Stimulated activated naive CD8-positive, alpha-beta T cell treated with anti-CD3 and anti-CD28 coated beads, Interleukin-15, amount 100 ng/mL, for 72 hours (primary cell): ENCODE data around the gene KCNMA1.
A peak's percentile ranks its signal among the peaks of the same experiment; 100 is the strongest.

Experiments used
- ATAC-seq: fragments of 150-1000 bp; cut with Tn5 transposase; 2 replicates; pipeline ENCODE4 v1.10.0; 2021; ENCODE audit warnings: mild to moderate bottlenecking, moderate library complexity
- DNase-seq, 2 donors: peaks; one replicate each; pipeline ENCODE4 v3.0.0; 2021 to 2022
- H3K27ac Mint-ChIP-seq, 2 donors: one replicate each; pipeline ENCODE4 v1.8.0; 2022; ENCODE audit warnings: mild to moderate bottlenecking in 2 of 2, mixed read lengths in 2 of 2, moderate library complexity in 2 of 2
- H3K27me3 Mint-ChIP-seq: one replicate; pipeline ENCODE4 v1.8.0; 2022; ENCODE audit warnings: mixed read lengths
- H3K4me1 Mint-ChIP-seq: one replicate; pipeline ENCODE4 v1.8.0; 2022; ENCODE audit warnings: mild to moderate bottlenecking, mixed read lengths
- H3K4me3 Mint-ChIP-seq, 2 donors: one replicate each; pipeline ENCODE4 v1.8.0; 2022; ENCODE audit warnings: mild to moderate bottlenecking in 2 of 2, mixed read lengths in 2 of 2, moderate library complexity in 1 of 2
- H3K9me3 Mint-ChIP-seq, 2 donors: one replicate each; pipeline ENCODE4 v1.8.0; 2022; ENCODE audit warnings: mixed read lengths in 2 of 2

KCNMA1 gene

GRCh38 chr10:77241350-77241725 is 396.3 kb downstream of the KCNMA1 start:
- no peak overlapping the region for H3K27ac Mint-ChIP-seq
- ATAC-seq (no peak), DNase-seq (no peak)
- H3K9me3 Mint-ChIP-seq, result no peaks in the 10 kb centered on the region
- H3K4me3 Mint-ChIP-seq, result no peak overlapping the region
- peaks cover 13% of the 10 kb centered on the region for H3K4me1 Mint-ChIP-seq
- no peaks in the 10 kb centered on the region for H3K27me3 Mint-ChIP-seq

- Mint-ChIP-seq H3K4me1 (peaks cover 10% of the 10 kb centered on the region), H3K27ac (no peak overlapping the region), H3K27me3 (no peaks in the 10 kb centered on the region), H3K4me3 (no peak overlapping the region), H3K9me3 (no peaks in the 10 kb centered on the region)
- ATAC-seq (no peak), DNase-seq (no peak)
Observed at GRCh38 chr10:77240706-77241349, 396.8 kb downstream of the KCNMA1 start.

- H3K27me3 Mint-ChIP-seq, result no peaks in the 10 kb centered on the region
- H3K4me1 Mint-ChIP-seq, result peaks cover 7% of the 10 kb centered on the region
- no peak overlapping the region for H3K4me3 Mint-ChIP-seq
Observed at GRCh38 chr10:77240041-77240652, 397.5 kb downstream of the KCNMA1 start.

GRCh38 chr10:77237120-77237519 is 400.5 kb downstream of the KCNMA1 start:
- ATAC-seq, result no peak
- Mint-ChIP-seq H3K4me1 (no peaks in the 10 kb centered on the region), H3K27me3 (no peaks in the 10 kb centered on the region), H3K27ac (no peak overlapping the region), H3K9me3 (peaks cover 0 to 6% of the 10 kb centered on the region in 2 donors), H3K4me3 (no peak overlapping the region)
- no peak for DNase-seq

More at GRCh38 chr10:77240041-77240652, 397.5 kb downstream of the KCNMA1 start:
- no peak for DNase-seq
- no peak overlapping the region for H3K27ac Mint-ChIP-seq
- no peaks in the 10 kb centered on the region for H3K9me3 Mint-ChIP-seq
- no peak for ATAC-seq

GRCh38 chr10:77236700-77237099 is 400.9 kb downstream of the KCNMA1 start:
- peaks cover 0 to 6% of the 10 kb centered on the region in 2 donors for H3K9me3 Mint-ChIP-seq
- ATAC-seq, result no peak
- no peak overlapping the region for H3K4me3 Mint-ChIP-seq
- H3K27ac Mint-ChIP-seq, result no peak overlapping the region
- H3K4me1 Mint-ChIP-seq, result no peaks in the 10 kb centered on the region
- no peaks in the 10 kb centered on the region for H3K27me3 Mint-ChIP-seq
- DNase-seq, result no peak

- no peaks in the 10 kb centered on the region for H3K4me1 Mint-ChIP-seq
- no peaks in the 10 kb centered on the region for H3K27me3 Mint-ChIP-seq
- no peak overlapping the region for H3K4me3 Mint-ChIP-seq
- ATAC-seq, result no peak
- H3K27ac Mint-ChIP-seq, result no peak overlapping the region
- peaks cover 0 to 6% of the 10 kb centered on the region in 2 donors for H3K9me3 Mint-ChIP-seq
- no peak for DNase-seq
Observed at GRCh38 chr10:77236029-77236428, 401.6 kb downstream of the KCNMA1 start.

- Mint-ChIP-seq H3K27me3 (no peaks in the 10 kb centered on the region), H3K27ac (no peak overlapping the region), H3K9me3 (peaks cover 0 to 6% of the 10 kb centered on the region in 2 donors), H3K4me1 (no peaks in the 10 kb centered on the region), H3K4me3 (no peak overlapping the region)
- DNase-seq, result no peak
- ATAC-seq, result no peak
Observed at GRCh38 chr10:77234599-77234998, 403.0 kb downstream of the KCNMA1 start.

GRCh38 chr10:77233466-77233865 is 404.1 kb downstream of the KCNMA1 start:
- DNase-seq (no peak), ATAC-seq (no peak)
- no peaks in the 10 kb centered on the region for H3K27me3 Mint-ChIP-seq
- H3K27ac Mint-ChIP-seq, result no peak overlapping the region
- no peak overlapping the region for H3K4me3 Mint-ChIP-seq
- peaks cover 0 to 6% of the 10 kb centered on the region in 2 donors for H3K9me3 Mint-ChIP-seq
- H3K4me1 Mint-ChIP-seq, result no peaks in the 10 kb centered on the region

GRCh38 chr10:77231884-77232610 is 405.6 kb downstream of the KCNMA1 start:
- Mint-ChIP-seq H3K9me3 (peaks cover 0 to 6% of the 10 kb centered on the region in 2 donors), H3K27ac (peak overlapping the region in 1 of 2 donors; percentile 30), H3K27me3 (no peaks in the 10 kb centered on the region), H3K4me3 (no peak overlapping the region), H3K4me1 (no peaks in the 10 kb centered on the region)
- DNase-seq, result no peak
- ATAC-seq, result no peak

- no peaks in the 10 kb centered on the region for H3K4me1 Mint-ChIP-seq
- DNase-seq (no peak), ATAC-seq (no peak)
- H3K4me3 Mint-ChIP-seq, result no peak overlapping the region
- H3K27ac Mint-ChIP-seq, result no peak overlapping the region
- H3K9me3 Mint-ChIP-seq, result peaks cover 0 to 6% of the 10 kb centered on the region in 2 donors
- no peaks in the 10 kb centered on the region for H3K27me3 Mint-ChIP-seq
Observed at GRCh38 chr10:77231375-77231774, 406.2 kb downstream of the KCNMA1 start.

- Mint-ChIP-seq H3K27ac (no peak overlapping the region), H3K27me3 (no peaks in the 10 kb centered on the region)
- ATAC-seq, result no peak
Observed at GRCh38 chr10:77230194-77230593, 407.4 kb downstream of the KCNMA1 start.

GRCh38 chr10:77229704-77230103 is 407.9 kb downstream of the KCNMA1 start:
- Mint-ChIP-seq H3K27me3 (no peaks in the 10 kb centered on the region), H3K4me3 (no peak overlapping the region), H3K27ac (no peak overlapping the region), H3K4me1 (peaks cover 11% of the 10 kb centered on the region), H3K9me3 (peaks cover 0 to 6% of the 10 kb centered on the region in 2 donors)
- ATAC-seq (no peak), DNase-seq (no peak)

More at GRCh38 chr10:77230194-77230593, 407.4 kb downstream of the KCNMA1 start:
- Mint-ChIP-seq H3K4me3 (no peak overlapping the region), H3K4me1 (peaks cover 6% of the 10 kb centered on the region), H3K9me3 (peaks cover 0 to 6% of the 10 kb centered on the region in 2 donors)
- no peak for DNase-seq

GRCh38 chr10:77228559-77228958 is 409.0 kb downstream of the KCNMA1 start:
- Mint-ChIP-seq H3K27me3 (peaks cover 11% of the 10 kb centered on the region), H3K4me1 (peaks cover 16% of the 10 kb centered on the region), H3K27ac (no peak overlapping the region), H3K9me3 (peaks cover 0 to 2% of the 10 kb centered on the region in 2 donors), H3K4me3 (no peak overlapping the region)
- ATAC-seq, result no peak
- no peak for DNase-seq

GRCh38 chr10:77226853-77227565 is 410.6 kb downstream of the KCNMA1 start:
- ATAC-seq (no peak), DNase-seq (no peak)
- H3K4me3 Mint-ChIP-seq, result no peak overlapping the region
- peaks cover 16% of the 10 kb centered on the region for H3K4me1 Mint-ChIP-seq
- peaks cover 16% of the 10 kb centered on the region for H3K27me3 Mint-ChIP-seq
- no peaks in the 10 kb centered on the region for H3K9me3 Mint-ChIP-seq
- no peak overlapping the region for H3K27ac Mint-ChIP-seq

- H3K27ac Mint-ChIP-seq, result no peak overlapping the region
- ATAC-seq (no peak), DNase-seq (no peak)
- no peaks in the 10 kb centered on the region for H3K9me3 Mint-ChIP-seq
- no peak overlapping the region for H3K4me3 Mint-ChIP-seq
- peaks cover 16% of the 10 kb centered on the region for H3K27me3 Mint-ChIP-seq
- H3K4me1 Mint-ChIP-seq, result peaks cover 16% of the 10 kb centered on the region
Observed at GRCh38 chr10:77226452-77226851, 411.2 kb downstream of the KCNMA1 start.
